Prostate gland (tissue), 2 donors: Measurements from ENCODE around the gene AZIN2. TPM values are rescaled to one million over a fixed set of nuclear protein-coding genes. Genes with fewer than 3 reads are reported as not detected.

ENCODE experiments used
- DNase-seq: peaks from one replicate; pipeline ENCODE4 v3.0.0-alpha.2; 2019; ENCODE audit warnings: low spot score
- H3K27ac ChIP-seq, 2 donors: fragments of 200-600 bp; sonication (generic); 2 replicates each; pipeline ENCODE4 v1.5.1; 2017 to 2019
- H3K27me3 ChIP-seq: fragments of 200-600 bp; sonication (generic); replicated peaks from 2 replicates; pipeline ENCODE4 v1.5.1; 2019; ENCODE audit not compliant: insufficient read depth
- H3K36me3 ChIP-seq, 2 donors: fragments of 200-600 bp; sonication (generic); 1 replicate in 1 of 2; 2 replicates in 1 of 2; pipeline versions ENCODE4 v1.5.1 to v1.8.1; 2017 to 2019
- H3K4me1 ChIP-seq: fragments of 200-600 bp; sonication (generic); replicated peaks from 2 replicates; pipeline ENCODE4 v1.5.1; 2019
- H3K4me3 ChIP-seq, 2 donors: fragments of 200-600 bp; sonication (generic); 2 replicates each; pipeline ENCODE4 v1.5.1; 2017 to 2019
- H3K9me3 ChIP-seq: fragments of 200-600 bp; sonication (generic); 2 replicates; pipeline ENCODE4 v1.5.1; 2017
- CTCF ChIP-seq, 4 experiments: fragments of 200-600 bp in 2 of 4; fragments of 450-650 bp in 2 of 4; sonication (generic) in 2 of 4; IDR thresholded peaks; 1 replicate in 3 of 4; 2 replicates in 1 of 4; pipeline ENCODE4 v1.5.1; 2016 to 2019; ENCODE audit warnings: antibody characterized with exemption in 4 of 4, mild to moderate bottlenecking in 2 of 4, moderate library complexity in 2 of 4
- POLR2A ChIP-seq: fragments of 450-650 bp; IDR thresholded peaks from one replicate; pipeline ENCODE4 v1.6.1; 2016; ENCODE audit warnings: antibody characterized with exemption, mild to moderate bottlenecking
- POLR2AphosphoS5 ChIP-seq: sonication (generic); formaldehyde crosslinking; IDR thresholded peaks from one replicate; pipeline ENCODE4 v1.6.1; 2017; ENCODE audit warnings: antibody characterized with exemption
- WGBS: methylation state at CpG from one replicate; pipeline ENCODE4 v1.1.5; 2018; 5-methylcytosine and 5-hydroxymethylcytosine counted together
- intact Hi-C: fragments of 100-400 bp; cut with DNase I; formaldehyde crosslinking; loops from one replicate; pipeline ENCODE4 v1.14.2; 2022
- total RNA-seq, 2 donors: library from RNA; depleted of rRNA; stranded (reverse); fragments of >200 nt; gene quantifications; one replicate each; pipeline ENCODE4 v1.1.0, GENCODE V29; 2016

Gene AZIN2
- total RNA-seq, 2 donors from 2014 or later, result 5.6 to 16.0 TPM

DNA sequence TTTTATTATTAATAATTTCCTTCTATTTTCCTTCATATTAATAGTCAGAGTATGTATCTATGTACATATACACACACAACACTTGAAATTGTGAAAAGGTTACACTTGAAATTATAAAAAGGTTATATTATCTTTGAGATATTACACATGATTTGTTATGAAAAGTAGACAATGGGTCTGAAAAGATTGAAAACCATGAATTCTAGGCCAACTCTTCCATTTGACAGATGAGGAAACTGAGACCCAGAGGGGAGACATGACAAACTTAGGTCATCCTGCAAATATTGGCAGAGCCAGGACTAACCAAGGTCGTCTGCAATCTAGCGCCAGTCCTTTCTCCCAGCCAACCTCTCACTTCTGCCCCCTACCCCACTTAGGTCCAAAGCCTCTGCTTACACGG lies 67.7 kb downstream of the AZIN2 start:
- no peak for DNase-seq
- no peak overlapping the region for H3K4me3 ChIP-seq
- intact Hi-C loops, result no loop called here
- 91% methylated on average over 3 of the region's 3 CpGs for WGBS
- H3K36me3 ChIP-seq, result no peaks in the 10 kb centered on the region
- TF ChIP-seq POLR2AphosphoS5 (no peak), CTCF (IDR thresholded peaks at IDR 0.05) (no peak), POLR2A (no peak)
- peaks cover 19% of the 10 kb centered on the region for H3K4me1 ChIP-seq
- H3K27me3 ChIP-seq, result no peaks in the 10 kb centered on the region
- no peaks in the 10 kb centered on the region for H3K9me3 ChIP-seq
- H3K27ac ChIP-seq, result peak overlapping the region; percentile 79 to 83

- WGBS, result 64% methylated on average over 7 of the region's 7 CpGs
- Histone ChIP-seq H3K9me3 (no peaks in the 10 kb centered on the region), H3K27me3 (no peaks in the 10 kb centered on the region), H3K4me3 (no peak overlapping the region), H3K27ac (peak overlapping the region; percentile 79 to 83), H3K36me3 (no peaks in the 10 kb centered on the region), H3K4me1 (peaks cover 19% of the 10 kb centered on the region)
- intact Hi-C loops, result no loop called here
- no peak for TF ChIP-seq CTCF (IDR thresholded peaks at IDR 0.05)
- peak; percentile 9 for TF ChIP-seq POLR2A
- TF ChIP-seq POLR2AphosphoS5, result peak; percentile 97
- DNase-seq, result peak; percentile 90
Observed at GRCh38 chr1:33149453-33150190, 68.7 kb downstream of the AZIN2 start.

DNA sequence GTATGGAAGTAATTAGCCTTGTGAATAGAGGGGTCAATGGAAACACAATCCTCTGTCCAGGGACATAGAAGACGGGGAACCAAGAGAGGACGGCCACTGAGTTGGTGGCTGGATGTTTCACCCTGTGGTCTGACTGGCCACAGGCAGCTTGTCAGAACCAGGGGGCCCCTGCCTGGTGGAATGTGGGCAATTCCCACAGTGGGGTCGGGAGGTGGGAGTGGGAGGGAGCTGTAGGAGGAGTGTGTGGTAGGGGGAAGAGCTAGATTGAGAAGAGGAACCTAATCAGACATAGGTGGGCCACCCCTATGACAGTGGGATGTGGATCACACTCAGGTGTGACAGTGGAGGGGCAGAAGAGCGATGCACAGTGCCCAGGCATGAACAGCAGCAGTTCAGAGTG lies 69.6 kb downstream of the AZIN2 start:
- 79% methylated on average over 4 of the region's 4 CpGs for WGBS
- intact Hi-C loops, result no loop called here
- Histone ChIP-seq H3K27me3 (no peaks in the 10 kb centered on the region), H3K4me3 (no peak overlapping the region), H3K27ac (peak overlapping the region; percentile 79 to 83), H3K4me1 (peaks cover 19% of the 10 kb centered on the region), H3K9me3 (no peaks in the 10 kb centered on the region), H3K36me3 (no peaks in the 10 kb centered on the region)
- no peak for DNase-seq
- no peak for TF ChIP-seq POLR2AphosphoS5
- no peak for TF ChIP-seq POLR2A
- no peak for TF ChIP-seq CTCF (IDR thresholded peaks at IDR 0.05)

GRCh38 chr1:33151116-33151515 lies 70.2 kb downstream of the AZIN2 start:
- WGBS, result 68% methylated on average over 6 of the region's 7 CpGs
- Histone ChIP-seq H3K4me3 (no peak overlapping the region), H3K4me1 (peaks cover 19% of the 10 kb centered on the region), H3K27me3 (no peaks in the 10 kb centered on the region), H3K36me3 (no peaks in the 10 kb centered on the region), H3K27ac (peak overlapping the region; percentile 79 to 83), H3K9me3 (no peaks in the 10 kb centered on the region)
- TF ChIP-seq POLR2AphosphoS5 (no peak), POLR2A (no peak), CTCF (IDR thresholded peaks at IDR 0.05) (no peak)
- intact Hi-C loops, result no loop called here
- DNase-seq, result no peak
